RWPE1 (cell line): Measurements from ENCODE around the gene INIP.
"Not testable (repeated sequence)": the region's sequence is repeated elsewhere in the genome, so short reads cannot be mapped to it uniquely, and the experiment has no call there.

Experiments
- CTCF ChIA-PET: fragments of 350-600 bp; sonication (Branson Sonifier 250); formaldehyde crosslinking; extraction: SDS; loops from one replicate; lab custom pipeline; 2021; lab: Yijun Ruan, JAX
- POLR2A ChIA-PET: fragments of 400-600 bp; formaldehyde crosslinking; extraction: SDS; loops from one replicate; lab custom pipeline; 2020; ENCODE audit warnings: antibody characterized with exemption; ENCODE audit not compliant: low non-redundant PET; lab: Yijun Ruan, JAX
- DNase-seq: peaks from one replicate; pipeline ENCODE4 v3.0.0; 2012; ENCODE audit warnings: low spot score
- H3K27ac ChIP-seq: fragments of 450-650 bp; 2 replicates; pipeline ENCODE4 v1.5.1; 2017
- TF ChIP-seq, protein P1 (sequence below): fragments of 450-650 bp; conservative IDR thresholded peaks from 2 replicates; pipeline ENCODE4 v1.5.1; 2017; ENCODE audit warnings: low read depth, mild to moderate bottlenecking

The INIP gene

DNA sequence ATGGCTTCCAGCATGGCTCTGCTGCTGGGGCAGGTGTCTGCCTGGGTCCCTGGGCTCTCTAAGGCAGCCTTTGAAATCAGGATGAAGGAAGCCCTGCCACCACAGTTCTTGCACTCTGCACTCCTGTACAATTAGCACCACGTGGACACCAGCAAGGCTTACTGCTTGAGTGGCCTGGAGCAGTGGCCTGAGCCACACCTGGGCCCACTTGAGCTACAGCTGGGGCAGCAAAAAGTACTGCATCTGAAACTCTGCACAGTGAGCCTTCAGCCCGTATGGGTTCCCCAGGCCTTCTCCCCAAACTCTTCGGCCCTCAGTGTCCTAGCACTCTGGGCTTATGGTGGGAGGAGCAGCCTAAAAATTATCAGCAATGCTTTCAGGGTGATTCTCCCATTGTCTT is 8.0 kb upstream of the INIP start:
- DNase-seq, result no peak
- ChIA-PET CTCF (interaction anchor here (0.6 kb wide), 1 partner anchor 583 kb away, joined by 3 read pairs; no protein-coding TSS in a partner anchor), POLR2A (interaction anchor here (0.6 kb wide), 1 partner anchor 24 kb away, joined by 3 read pairs; no protein-coding TSS in a partner anchor)
- TF ChIP-seq, protein P1, sequence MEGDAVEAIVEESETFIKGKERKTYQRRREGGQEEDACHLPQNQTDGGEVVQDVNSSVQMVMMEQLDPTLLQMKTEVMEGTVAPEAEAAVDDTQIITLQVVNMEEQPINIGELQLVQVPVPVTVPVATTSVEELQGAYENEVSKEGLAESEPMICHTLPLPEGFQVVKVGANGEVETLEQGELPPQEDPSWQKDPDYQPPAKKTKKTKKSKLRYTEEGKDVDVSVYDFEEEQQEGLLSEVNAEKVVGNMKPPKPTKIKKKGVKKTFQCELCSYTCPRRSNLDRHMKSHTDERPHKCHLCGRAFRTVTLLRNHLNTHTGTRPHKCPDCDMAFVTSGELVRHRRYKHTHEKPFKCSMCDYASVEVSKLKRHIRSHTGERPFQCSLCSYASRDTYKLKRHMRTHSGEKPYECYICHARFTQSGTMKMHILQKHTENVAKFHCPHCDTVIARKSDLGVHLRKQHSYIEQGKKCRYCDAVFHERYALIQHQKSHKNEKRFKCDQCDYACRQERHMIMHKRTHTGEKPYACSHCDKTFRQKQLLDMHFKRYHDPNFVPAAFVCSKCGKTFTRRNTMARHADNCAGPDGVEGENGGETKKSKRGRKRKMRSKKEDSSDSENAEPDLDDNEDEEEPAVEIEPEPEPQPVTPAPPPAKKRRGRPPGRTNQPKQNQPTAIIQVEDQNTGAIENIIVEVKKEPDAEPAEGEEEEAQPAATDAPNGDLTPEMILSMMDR, result no peak
- H3K27ac ChIP-seq, result no peak overlapping the region

DNA sequence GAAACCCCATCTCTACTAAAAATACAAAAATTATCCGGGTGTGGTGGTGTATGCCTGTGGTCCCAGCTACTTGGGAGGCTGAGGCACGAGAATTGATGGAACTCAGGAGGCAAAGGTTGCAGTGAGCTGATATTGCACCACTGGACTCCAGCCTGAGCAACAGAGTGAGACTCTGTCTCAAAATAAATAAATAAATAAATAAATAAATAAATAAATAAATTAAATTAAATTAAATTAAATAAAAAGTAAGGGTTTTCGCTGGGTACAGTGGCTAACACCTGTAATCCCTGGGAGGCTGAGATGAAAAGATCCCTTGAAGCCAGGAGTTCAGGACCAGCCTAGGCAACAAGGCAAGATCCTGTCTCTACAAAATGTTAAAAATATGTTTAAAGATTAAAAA is 4.8 kb upstream of the INIP start:
- POLR2A ChIA-PET, DNase-seq, H3K27ac ChIP-seq: not testable (repeated sequence)
- CTCF ChIA-PET, result interaction anchor here (0.6 to 1.6 kb wide), 2 partner anchors 60 to 97 kb away, joined by 3 to 5 read pairs; no protein-coding TSS in a partner anchor

DNA sequence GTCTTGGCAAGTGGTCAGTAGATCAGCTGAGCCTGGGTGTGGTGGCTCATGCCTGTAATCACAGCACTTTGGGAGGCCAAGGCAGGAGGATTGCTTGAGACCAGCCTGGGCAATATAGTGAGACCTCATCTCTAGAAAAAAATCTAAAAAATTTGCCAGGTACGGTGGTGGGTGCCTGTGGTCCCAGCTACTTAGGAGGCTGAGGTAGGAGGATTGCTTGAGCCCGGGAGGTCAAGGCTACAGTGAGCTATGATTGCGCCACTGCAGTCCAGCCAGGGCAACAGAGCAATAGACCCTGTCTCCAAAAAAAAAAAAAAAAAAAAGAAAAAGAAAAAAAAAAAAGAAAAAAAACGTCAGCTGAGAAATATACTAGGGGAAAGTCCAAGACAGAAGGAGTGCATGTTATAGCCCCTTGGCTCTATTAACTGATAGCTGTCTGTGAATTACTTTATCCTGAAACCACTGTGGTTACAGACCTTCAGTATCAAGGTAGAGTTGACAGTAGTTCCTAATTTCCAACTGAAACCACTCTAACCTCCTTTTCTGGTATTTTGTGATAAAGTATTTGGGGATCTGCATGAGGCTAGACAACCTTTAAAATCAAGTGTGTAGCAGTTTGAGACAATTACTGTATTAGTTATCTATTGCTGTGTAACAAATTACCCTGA is 2.3 kb upstream of the INIP start:
- TF ChIP-seq, protein P1, result no peak
- ChIA-PET POLR2A (no interaction called here), CTCF (interaction anchor here (0.6 kb wide), 1 partner anchor 70 kb away, joined by 4 read pairs; no protein-coding TSS in a partner anchor)

DNA sequence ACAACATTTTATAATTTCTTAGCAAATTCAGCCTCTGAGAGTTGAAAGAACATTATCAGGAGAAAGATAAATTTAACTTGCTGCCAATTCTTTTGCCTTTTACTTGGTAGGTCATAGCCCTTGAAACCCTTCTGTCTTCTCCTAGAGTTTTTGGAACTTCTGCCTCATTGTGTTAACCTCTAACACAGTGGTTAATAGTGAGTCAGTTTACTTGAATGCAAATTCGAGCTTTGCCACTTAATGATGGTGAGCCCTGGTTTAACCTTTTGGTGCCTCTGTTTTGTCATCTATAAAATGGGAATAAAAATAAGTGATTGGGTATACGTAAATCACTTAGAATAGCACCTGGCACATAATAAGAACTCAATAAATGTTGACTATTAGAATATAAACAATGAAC is 1.8 kb upstream of the INIP start:
- POLR2A ChIA-PET, result no interaction called here
- TF ChIP-seq, protein P1, result no peak
- DNase-seq, result no peak
- CTCF ChIA-PET, result interaction anchor here (0.6 to 0.8 kb wide), 3 partner anchors 52 to 277 kb away, joined by 3 to 4 read pairs (median 3); no protein-coding TSS in a partner anchor
- H3K27ac ChIP-seq, result no peak overlapping the region

More for the DNA sequence above, 2.3 kb upstream of the INIP start:
- no peak overlapping the region for H3K27ac ChIP-seq
- DNase-seq, result no peak

DNA sequence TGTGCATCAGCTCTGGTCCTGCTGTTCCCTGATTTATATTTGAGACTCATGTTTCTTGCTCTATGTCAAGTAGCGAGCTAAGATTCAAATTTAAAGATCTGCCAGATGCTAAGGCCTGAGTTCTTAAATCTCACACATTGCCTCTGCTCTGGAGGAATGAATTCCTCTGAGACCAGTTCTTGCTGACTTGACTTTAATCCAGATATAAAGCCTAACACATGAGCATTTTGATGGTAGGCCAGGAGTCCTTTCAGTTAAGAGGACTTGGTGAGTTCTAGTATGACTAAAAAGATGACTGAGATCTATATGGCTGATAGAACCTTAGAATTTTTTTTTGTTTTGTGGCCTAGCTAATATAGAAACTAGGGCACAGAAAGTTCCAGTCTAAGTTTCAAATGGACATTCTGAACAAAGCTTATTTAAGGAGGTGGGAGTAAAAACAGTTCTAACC is 1.3 kb upstream of the INIP start:
- no peak for DNase-seq
- ChIA-PET CTCF (interaction anchor here (0.6 to 0.8 kb wide), 4 partner anchors 51 to 276 kb away, joined by 3 to 4 read pairs (median 3); no protein-coding TSS in a partner anchor), POLR2A (no interaction called here)
- H3K27ac ChIP-seq, result no peak overlapping the region
- TF ChIP-seq, protein P1, result no peak

DNA sequence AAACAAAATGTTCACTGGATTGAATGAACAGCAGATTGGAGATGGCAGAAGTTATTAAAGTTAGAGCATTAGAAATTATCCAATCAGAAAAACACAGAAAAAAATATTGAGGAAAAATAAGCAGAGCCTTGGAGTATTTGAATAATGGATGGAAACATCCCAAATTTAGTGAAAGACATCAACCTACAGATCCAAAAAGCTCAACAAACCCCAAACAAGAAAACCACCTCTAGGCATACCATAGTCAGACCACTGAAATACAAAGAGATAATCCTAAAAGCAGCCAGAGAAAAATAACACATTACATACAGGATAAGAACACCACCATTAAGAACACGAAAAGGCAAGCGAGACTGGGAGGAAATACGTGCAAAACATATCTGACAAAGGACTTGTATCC is 5.2 kb downstream of the INIP start:
- no peak for DNase-seq

More for the DNA sequence above, 5.2 kb downstream of the INIP start:
- CTCF ChIA-PET, result interaction anchor here (1.0 kb wide), 1 partner anchor 40 kb away, joined by 3 read pairs; no protein-coding TSS in a partner anchor
- TF ChIP-seq, protein P1, result no peak
- POLR2A ChIA-PET, result no interaction called here
- no peak overlapping the region for H3K27ac ChIP-seq
